Activated CD8-positive, alpha-beta T cell treated with anti-CD3 and anti-CD28 coated beads for 36 hours (primary cell): ENCODE measurements around the gene RNF115. TPM values are rescaled to one million over a fixed set of nuclear protein-coding genes. Genes with fewer than 3 reads are reported as not detected.

ENCODE experiments used
- ATAC-seq: fragments of 200-7000 bp; cut with Tn5 transposase; one replicate; pipeline ENCODE4 v1.10.0; 2021; ENCODE audit warnings: mild to moderate bottlenecking, moderate library complexity
- CTCF ChIA-PET: fragments of 350-600 bp; sonication (Branson Sonifier 250); formaldehyde crosslinking; loops from one replicate; lab custom pipeline; 2021; ENCODE audit warnings: antibody characterized with exemption; lab: Charles Lee
- POLR2A ChIA-PET: fragments of 350-600 bp; sonication (Branson Sonifier 250); formaldehyde crosslinking; loops from one replicate; lab custom pipeline; 2021; ENCODE audit warnings: antibody characterized with exemption; lab: Charles Lee
- DNase-seq: peaks from one replicate; pipeline ENCODE4 v3.0.0-alpha.2; 2020
- H3K27ac Mint-ChIP-seq: one replicate; pipeline ENCODE4 v1.8.0; 2021; ENCODE audit warnings: mild to moderate bottlenecking, mixed read lengths
- H3K27me3 Mint-ChIP-seq: one replicate; pipeline ENCODE4 v1.8.0; 2021; ENCODE audit warnings: mixed read lengths
- H3K36me3 Mint-ChIP-seq: one replicate; pipeline ENCODE4 v1.8.0; 2021; ENCODE audit warnings: low read depth, mixed read lengths
- H3K4me1 Mint-ChIP-seq: one replicate; pipeline ENCODE4 v1.8.0; 2021; ENCODE audit warnings: low read depth, mixed read lengths
- H3K4me3 Mint-ChIP-seq: one replicate; pipeline ENCODE4 v1.8.0; 2021; ENCODE audit warnings: mild to moderate bottlenecking, moderate library complexity, mixed read lengths
- H3K9me3 Mint-ChIP-seq: one replicate; pipeline ENCODE4 v1.8.0; 2021; ENCODE audit warnings: mixed read lengths
- intact Hi-C: fragments of 100-400 bp; cut with micrococcal nuclease; formaldehyde crosslinking; loops from one replicate; pipeline ENCODE4 v1.10.0; 2022
- total RNA-seq, 2 experiments: library from RNA; stranded (reverse); gene quantifications; one replicate each; pipeline ENCODE4 v1.2.3, GENCODE V29; 2021
- TF ChIP-seq, protein P1 (sequence below): fragments of 200-600 bp; IDR thresholded peaks from one replicate; pipeline ENCODE4 v1.8.0; 2022; ENCODE audit warnings: antibody characterized with exemption, mild to moderate bottlenecking

Gene RNF115
- total RNA-seq, 2 experiments from 2014 or later, result 12.6 to 13.1 TPM

DNA sequence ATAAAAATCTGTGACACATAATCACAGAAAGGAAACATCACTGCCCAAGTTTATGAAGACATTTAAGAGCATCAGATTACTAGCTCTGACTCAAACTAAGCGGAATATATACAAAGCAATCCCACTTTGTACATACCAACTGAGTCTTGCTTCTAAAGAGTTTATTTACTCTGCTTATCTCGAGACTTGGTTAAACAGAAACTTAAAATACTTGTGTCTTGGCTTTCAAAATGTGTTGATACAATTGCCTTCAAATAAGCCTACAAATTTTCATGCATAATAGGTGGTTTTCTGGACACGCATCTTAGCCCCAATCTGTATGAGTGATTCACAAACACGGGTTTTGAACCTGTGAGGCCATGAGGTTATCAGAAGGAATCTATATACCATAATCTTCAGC lies 83.6 kb downstream of the RNF115 start:
- Mint-ChIP-seq H3K9me3 (no peaks in the 10 kb centered on the region), H3K4me3 (no peak overlapping the region), H3K4me1 (peaks cover 2% of the 10 kb centered on the region), H3K27me3 (no peaks in the 10 kb centered on the region), H3K36me3 (peaks cover 18% of the 10 kb centered on the region), H3K27ac (no peak overlapping the region)
- no peak for DNase-seq
- intact Hi-C loops, result no loop called here
- POLR2A ChIA-PET, result no interaction called here
- CTCF ChIA-PET, result interaction anchor here (1.3 to 4.6 kb wide), 3 partner anchors 9 to 105 kb away, joined by 4 to 24 read pairs (median 5); partner anchors contain the start of gene NUDT17
- TF ChIP-seq, protein P1, sequence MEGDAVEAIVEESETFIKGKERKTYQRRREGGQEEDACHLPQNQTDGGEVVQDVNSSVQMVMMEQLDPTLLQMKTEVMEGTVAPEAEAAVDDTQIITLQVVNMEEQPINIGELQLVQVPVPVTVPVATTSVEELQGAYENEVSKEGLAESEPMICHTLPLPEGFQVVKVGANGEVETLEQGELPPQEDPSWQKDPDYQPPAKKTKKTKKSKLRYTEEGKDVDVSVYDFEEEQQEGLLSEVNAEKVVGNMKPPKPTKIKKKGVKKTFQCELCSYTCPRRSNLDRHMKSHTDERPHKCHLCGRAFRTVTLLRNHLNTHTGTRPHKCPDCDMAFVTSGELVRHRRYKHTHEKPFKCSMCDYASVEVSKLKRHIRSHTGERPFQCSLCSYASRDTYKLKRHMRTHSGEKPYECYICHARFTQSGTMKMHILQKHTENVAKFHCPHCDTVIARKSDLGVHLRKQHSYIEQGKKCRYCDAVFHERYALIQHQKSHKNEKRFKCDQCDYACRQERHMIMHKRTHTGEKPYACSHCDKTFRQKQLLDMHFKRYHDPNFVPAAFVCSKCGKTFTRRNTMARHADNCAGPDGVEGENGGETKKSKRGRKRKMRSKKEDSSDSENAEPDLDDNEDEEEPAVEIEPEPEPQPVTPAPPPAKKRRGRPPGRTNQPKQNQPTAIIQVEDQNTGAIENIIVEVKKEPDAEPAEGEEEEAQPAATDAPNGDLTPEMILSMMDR, result no peak
- ATAC-seq, result no peak

DNA sequence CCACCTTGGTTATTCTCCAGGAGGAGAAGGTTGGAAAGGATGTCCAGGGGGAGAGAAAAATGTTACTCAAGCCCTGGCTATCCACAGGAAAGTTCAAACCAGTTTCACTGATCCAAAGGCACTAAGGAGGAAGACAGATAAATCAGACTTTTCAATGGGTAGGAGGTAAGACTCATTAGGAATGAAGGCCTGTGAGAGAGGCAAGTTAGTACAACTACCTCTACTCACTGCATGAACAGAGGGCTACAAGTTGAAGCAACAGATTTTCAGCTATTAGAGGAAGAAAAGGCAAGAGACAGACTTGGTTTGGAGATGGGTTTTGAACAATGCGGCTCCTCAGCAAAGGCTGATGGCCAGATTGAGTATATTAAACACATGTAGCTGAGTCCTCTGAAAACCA lies 87.7 kb downstream of the RNF115 start:
- CTCF ChIA-PET, result interaction anchor here (0.7 to 1.2 kb wide), 4 partner anchors 14 to 312 kb away, joined by 3 to 5 read pairs (median 3); partner anchors contain the start of gene NUDT17
- DNase-seq (no peak), ATAC-seq (no peak)
- Mint-ChIP-seq H3K36me3 (peaks cover 2% of the 10 kb centered on the region), H3K27ac (no peak overlapping the region), H3K9me3 (no peaks in the 10 kb centered on the region), H3K27me3 (no peaks in the 10 kb centered on the region), H3K4me1 (peaks cover 2% of the 10 kb centered on the region), H3K4me3 (no peak overlapping the region)
- intact Hi-C loops, result no loop called here
- TF ChIP-seq, protein P1, result no peak
- POLR2A ChIA-PET, result interaction anchor here (1.2 to 1.6 kb wide), 2 partner anchors 22 to 88 kb away, joined by 4 to 5 read pairs; partner anchors contain the start of genes POLR3C and RNF115

DNA sequence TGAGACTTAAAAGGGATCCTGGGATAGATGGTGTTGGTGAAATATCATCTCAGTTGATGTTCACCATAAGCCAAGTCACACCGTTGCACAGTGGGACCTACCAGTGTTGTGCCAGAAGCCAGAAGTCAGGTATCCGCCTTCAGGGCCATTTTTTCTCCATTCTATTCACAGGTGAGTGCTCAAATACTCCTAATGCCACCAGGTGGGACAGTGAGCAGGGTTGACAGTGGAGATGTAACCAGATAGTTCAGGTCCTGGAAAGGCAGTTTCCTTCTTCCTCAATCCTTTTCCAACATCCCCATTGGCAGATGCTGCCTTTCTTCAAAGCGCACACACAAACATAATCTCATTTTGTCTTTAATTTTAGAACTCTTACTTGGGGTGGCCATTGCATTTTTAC lies 93.0 kb downstream of the RNF115 start:
- peaks cover 10% of the 10 kb centered on the region for H3K4me1 Mint-ChIP-seq
- H3K36me3 Mint-ChIP-seq, result no peaks in the 10 kb centered on the region
- H3K4me3 Mint-ChIP-seq, result no peak overlapping the region
- no peak for DNase-seq
- ChIA-PET CTCF (interaction anchor here (2.8 kb wide), 1 partner anchor 10 kb away, joined by 17 read pairs; no protein-coding TSS in a partner anchor), POLR2A (no interaction called here)
- H3K27me3 Mint-ChIP-seq, result no peaks in the 10 kb centered on the region
- no peak for ATAC-seq
- H3K9me3 Mint-ChIP-seq, result no peaks in the 10 kb centered on the region
- intact Hi-C loops, result loop anchor here (5.0 kb wide), 1 partner anchor 111 kb away; no protein-coding TSS in a partner anchor
- H3K27ac Mint-ChIP-seq, result no peak overlapping the region
- TF ChIP-seq, protein P1, result no peak

DNA sequence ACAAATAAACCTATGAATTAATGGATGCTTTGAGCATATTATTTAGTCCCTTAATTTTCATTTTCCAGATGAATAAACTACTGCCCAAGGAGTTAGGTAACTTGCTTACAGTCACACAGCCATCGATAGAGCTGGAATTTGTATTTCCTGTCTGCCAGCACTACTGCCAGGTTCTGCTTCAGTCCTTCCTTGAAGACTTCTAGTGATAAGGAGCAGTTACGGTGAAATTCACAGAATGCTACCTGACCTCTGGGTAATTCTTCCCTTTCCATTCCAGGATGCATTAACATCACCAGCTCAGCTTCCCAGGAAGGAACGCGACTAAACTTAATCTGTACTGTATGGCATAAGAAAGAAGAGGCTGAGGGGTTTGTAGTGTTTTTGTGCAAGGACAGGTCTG lies 93.4 kb downstream of the RNF115 start:
- TF ChIP-seq, protein P1, result no peak
- ATAC-seq (no peak), DNase-seq (no peak)
- ChIA-PET CTCF (interaction anchor here (2.8 kb wide), 1 partner anchor 10 kb away, joined by 17 read pairs; no protein-coding TSS in a partner anchor), POLR2A (no interaction called here)
- H3K9me3 Mint-ChIP-seq, result no peaks in the 10 kb centered on the region
- peaks cover 10% of the 10 kb centered on the region for H3K4me1 Mint-ChIP-seq
- no peak overlapping the region for H3K27ac Mint-ChIP-seq
- H3K27me3 Mint-ChIP-seq, result no peaks in the 10 kb centered on the region
- H3K4me3 Mint-ChIP-seq, result no peak overlapping the region
- intact Hi-C loops, result loop anchor here (5.0 kb wide), 1 partner anchor 112 kb away; no protein-coding TSS in a partner anchor
- H3K36me3 Mint-ChIP-seq, result no peaks in the 10 kb centered on the region

DNA sequence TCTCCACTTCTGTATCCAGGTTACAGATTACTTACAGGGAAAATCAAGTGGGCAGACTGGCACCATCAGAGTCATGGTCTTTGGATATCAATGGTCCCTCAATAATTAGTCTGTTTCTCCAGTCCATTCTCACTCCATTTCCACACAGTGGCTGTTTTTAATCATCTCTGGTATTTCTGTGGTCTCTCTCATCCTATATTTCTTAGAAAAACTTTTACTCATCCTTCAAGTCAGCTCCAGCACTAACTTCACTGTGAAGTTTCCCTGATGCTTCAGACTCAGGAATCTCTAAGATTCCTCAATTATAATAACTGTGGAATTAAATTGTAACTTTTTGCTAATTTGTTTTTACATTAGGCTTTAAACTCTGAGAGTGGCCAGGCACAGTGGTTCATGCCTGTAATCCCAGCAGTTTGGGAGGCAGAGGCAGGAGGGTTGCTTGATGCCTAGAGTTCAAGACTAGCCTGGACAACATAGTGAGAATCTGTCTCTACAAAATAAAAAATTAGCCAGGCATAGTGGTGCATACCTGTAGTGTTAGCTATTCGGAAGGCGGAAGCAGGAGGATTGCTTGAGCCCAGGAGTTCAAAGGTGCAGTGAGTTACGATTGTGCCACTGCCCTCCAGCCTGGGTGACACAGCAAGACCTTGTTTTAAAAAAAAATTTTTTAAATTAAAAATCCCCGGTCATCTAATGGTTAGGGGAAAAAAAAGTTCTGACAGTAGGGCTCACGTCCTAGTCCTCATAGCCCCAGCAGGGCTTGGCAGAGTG lies 94.0 kb downstream of the RNF115 start:
- Mint-ChIP-seq H3K4me3 (no peak overlapping the region), H3K4me1 (peaks cover 10% of the 10 kb centered on the region), H3K27me3 (no peaks in the 10 kb centered on the region), H3K9me3 (no peaks in the 10 kb centered on the region), H3K36me3 (no peaks in the 10 kb centered on the region), H3K27ac (no peak overlapping the region)
- intact Hi-C loops, result loop anchor here (5.0 kb wide), 1 partner anchor 112 kb away; no protein-coding TSS in a partner anchor
- no peak for DNase-seq
- TF ChIP-seq, protein P1, result no peak
- CTCF ChIA-PET, result interaction anchor here (2.8 kb wide), 1 partner anchor 9 kb away, joined by 17 read pairs; no protein-coding TSS in a partner anchor
- POLR2A ChIA-PET, result no interaction called here
- ATAC-seq, result no peak
